NCI-H1694 treated with DMSO at 0.1 percent for 48 hours (cell line): ENCODE measurements around the gene ABHD8.
A peak's percentile ranks its signal among the peaks of the same experiment; 100 is the strongest.
"Not testable (repeated sequence)": the region's sequence is repeated elsewhere in the genome, so short reads cannot be mapped to it uniquely, and the experiment has no call there.

Source experiments
- DNase-seq: peaks from one replicate; lab custom pipeline; 2025; lab: John Stamatoyannopoulos, UW

ABHD8 gene

DNA sequence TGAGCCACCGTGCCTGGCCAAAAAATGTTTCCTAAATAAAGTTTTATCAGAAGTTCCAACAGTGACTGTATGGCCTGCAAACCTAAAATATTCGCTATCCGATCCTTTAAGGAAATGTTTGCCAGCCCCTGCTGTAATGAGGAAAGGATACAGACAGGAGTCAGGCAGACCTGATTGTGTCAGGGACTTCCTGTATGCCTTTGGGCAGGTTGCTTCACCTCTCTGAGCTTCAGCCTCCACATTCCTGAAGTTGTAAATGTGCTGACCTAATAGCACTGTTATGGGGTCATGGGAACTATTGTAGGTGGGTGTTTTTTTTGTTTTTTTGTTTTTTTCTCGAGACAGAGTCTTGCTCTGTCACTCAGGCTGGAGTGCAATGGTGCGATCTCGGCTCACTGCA is 6.2 kb downstream of the ABHD8 start:
- DNase-seq = no peak

DNA sequence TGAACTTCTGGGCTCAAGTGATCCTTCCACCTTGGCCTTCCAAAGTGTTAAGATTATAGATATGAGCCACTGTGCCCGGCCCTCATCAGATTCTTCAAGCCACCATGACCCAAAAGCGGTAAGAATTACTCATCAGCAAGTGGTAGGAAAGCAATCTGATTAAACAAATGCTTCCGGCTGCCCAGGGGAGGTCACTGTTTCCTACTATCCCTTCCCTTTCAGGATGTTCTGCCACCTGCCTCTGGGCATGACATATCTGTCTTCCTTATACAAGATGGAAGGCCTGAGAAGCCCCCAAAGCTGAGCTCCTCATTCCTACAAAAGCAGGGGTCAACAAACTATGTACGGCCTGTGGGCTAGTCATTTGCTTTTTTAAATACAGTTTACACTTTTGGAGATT is 7.0 kb downstream of the ABHD8 start:
- DNase-seq = no peak

DNA sequence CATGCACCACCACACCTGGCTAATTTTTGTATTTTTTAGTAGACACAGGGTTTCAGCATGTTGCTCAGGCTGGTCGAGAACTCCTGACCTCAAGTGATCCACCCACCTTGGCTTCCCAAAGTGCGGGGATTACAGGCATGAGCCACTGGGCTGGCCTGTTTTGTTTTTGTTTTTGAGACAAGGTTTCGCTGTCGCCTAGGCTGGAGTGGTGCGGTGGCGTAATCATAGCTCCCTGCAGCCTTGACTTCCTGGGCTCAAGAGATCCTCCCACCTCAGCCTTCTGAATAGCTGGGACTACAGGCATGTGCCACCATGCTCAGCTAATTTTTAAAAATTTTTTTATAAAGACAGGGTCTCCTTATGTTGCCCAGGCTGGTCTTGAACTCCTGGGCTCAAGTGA is 7.7 kb downstream of the ABHD8 start:
- not testable (repeated sequence) for DNase-seq

DNA sequence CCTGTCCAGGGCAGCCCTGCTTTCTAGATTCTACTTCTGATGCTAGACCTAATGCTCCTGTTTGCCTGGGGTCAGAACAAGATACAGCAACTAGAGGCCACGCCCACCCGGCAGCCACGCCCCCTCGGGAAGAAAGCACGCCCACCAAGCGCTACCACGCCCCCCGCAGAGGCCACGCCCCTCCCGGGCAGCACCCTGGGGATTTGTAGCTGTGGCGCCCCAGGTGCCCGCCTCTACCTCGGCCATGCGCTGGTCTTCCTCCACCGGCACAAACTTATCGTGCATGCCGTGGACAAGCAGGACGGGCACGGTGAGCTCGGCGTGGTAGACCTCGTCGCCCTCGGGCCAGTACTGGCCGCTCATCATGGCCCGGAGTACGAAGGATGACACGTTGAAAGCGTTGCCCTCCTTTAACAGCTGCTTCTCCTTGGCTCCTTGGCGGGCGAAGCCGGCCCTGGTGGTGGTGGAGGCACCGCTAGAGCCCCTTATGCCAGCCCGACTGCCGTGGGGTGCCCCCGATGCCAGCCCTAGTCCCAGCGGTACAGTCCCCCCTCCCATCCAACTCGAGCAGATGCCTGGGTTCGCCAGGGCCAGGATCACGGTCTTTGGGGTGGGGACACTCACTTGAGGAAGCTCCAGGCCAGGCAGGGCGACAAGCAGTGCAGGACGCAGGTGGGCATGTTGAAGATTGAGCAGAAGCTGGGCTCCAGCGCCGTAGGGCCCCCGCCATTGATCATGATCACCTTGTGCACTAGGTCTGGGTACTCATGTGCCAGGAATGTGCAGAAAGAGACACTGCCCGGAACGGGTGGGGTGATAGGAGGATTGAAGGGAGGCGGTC is 9.0 kb downstream of the ABHD8 start:
- DNase-seq = no peak

DNA sequence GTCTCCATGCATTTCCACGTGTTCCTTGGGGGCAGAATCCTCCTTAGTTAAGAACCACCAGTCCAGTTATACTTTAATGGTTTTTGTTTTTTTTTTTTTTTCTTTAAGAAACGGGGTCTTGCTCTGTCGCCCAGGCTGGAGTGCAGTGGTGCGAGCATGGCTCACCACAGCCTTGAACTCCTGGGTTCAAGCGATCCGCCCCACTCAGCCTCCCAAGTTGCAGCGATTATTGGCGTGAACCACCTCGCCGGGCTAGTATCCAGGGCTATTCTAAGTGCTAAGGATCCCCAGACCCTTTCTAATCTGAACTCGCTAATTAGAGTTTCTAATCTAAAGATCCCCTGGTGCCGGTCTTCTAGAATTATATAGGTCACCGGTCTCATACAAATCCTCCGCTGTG is 9.6 kb downstream of the ABHD8 start:
- DNase-seq = no peak

DNA sequence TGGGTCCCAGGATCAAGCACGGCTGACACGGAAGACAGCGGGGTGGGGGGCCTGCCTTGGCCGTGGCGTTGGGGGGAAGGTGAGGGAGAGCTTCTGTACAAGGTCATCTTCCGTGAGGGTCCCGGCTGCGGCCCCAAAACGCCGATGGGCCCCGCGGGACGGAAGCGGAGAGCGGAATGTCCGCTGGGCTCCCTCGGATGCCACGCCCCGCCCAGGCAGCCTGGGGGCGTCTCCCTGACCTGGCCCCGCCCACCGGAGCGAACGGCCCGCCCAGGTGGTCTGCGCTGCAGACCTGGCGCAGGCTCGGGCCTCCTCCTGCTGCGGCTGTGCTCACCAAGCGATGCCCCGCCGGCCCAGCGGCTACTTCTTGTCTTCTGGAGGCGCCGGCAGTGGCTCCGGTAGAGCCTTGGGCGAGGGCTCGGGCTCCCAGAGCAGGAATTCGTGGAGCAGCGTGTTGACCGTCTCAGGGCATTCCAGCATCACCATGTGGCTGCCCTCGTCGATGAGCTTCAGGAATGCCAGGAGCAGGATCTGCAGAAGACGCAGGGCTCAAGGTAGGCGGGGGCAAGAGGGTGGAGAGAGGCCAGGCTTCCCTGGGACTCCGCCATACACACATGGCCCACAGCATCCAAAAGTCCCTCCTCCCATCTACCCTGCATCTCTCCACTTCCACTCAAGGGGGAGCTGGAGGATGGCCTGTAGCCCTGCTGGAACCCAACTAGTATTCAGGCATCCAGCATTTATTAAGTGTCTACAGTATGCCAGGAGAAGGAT is 10.7 kb downstream of the ABHD8 start:
- peak; percentile 84 for DNase-seq

DNA sequence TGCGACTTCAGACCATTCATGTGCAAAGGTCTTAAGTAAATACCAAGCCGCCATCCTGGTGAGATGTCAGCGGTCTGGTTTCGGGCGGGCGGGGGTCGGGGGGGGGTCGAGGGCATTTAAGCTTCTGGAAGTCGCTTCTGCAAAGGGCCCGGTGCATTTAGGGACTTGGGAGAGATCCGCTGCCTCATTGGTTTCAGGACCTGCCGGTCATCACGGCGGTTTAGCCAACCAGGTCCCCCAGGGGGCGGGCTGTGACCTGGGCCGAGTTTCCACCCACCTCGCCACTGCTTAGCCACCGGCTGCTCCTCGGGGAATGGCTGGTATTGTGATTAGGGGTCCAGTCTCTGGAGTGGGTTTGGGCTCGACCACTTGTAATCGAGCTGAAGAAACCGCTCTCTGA is 13.7 kb downstream of the ABHD8 start:
- DNase-seq = no peak

DNA sequence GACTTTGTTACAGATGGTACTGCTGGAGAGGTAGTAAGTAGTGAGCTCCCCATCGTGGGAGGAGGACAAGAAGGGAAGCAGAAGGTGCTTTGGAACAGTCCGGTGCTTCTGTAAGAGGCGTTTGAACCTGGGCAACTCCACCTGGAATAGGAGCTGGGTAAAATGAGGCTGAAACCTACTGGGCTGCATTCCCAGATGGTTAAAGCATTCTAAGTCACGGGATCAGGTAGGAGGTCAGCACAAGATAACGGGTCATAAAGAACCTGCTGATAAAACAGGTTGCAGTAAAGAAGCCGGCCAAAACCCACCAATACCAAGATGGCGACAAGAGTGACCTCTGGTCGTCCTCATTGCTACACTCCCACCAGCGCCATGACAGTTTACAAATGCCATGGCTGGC is 16.5 kb downstream of the ABHD8 start:
- DNase-seq = no peak

DNA sequence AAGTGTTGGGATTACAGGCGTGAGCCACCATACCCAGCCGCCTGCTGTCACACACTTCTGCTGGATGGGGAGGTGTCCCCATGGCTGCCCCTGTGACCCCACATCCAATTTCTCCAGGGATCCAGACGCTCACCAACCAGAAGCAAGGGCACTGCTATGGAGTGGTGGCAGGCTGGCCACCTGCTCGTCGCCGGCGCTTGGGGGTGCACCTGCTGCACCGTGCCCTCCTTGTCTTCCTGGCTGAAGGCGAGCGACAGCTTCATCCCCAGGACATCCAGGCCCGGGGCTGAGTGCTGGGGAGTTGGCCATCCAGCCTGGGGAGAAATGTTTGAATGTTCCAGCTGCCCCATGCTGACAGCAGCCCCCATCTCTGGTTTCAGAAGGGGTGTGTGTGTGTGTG is 17.0 kb downstream of the ABHD8 start:
- DNase-seq = no peak

DNA sequence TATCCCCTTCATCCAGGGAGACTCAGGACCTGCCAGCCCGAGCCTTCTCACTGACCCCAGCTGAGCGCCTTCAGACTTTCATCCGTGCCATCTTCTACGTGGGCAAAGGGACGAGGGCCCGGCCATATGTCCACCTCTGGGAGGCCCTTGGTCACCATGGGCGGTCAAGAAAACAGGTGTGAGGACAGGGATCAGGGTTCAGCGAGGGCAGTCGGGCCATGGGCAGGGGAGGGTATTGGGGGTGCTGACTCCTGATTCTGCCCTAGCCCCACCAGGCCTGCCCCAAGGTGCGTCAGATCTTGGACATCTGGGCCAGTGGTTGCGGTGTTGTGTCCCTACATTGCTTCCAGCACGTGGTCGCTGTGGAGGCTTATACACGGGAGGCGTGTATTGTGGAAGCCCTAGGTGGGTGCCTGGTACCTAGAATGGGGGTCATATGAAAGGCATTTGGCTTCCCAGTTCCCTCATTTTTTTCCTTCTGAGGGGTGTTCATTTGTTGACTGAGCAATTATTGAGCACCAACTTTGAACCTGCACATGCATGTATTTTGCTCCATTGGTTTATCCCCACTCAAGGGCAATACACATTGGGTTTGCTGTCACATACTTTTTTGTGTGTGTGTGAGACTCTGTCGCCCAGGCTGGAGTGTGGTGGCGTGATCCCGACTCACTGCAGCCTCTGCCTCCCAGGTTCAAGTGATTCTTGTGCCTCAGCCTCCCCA is 17.6 kb downstream of the ABHD8 start:
- no peak for DNase-seq

DNA sequence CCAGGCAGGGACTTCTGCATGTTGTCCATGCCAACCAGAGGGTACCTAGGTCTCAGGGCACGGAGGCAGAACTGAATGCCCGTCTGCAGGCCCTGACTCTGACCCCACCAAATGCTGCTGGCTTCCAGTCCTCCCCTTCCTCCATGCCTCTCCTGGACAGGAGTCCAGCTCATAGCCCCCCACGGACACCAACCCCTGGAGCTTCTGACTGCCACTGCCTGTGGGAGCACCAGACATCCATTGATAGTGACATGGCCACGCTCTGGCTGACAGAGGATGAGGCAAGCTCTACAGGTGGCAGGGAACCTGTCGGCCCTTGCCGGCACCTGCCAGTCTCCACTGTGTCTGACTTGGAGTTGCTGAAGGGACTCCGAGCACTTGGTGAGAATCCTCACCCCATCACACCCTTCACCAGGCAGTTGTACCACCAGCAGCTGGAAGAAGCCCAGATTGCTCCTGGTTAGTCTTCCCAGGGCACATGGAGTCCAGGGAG is 19.7 kb downstream of the ABHD8 start:
- DNase-seq = no peak

DNA sequence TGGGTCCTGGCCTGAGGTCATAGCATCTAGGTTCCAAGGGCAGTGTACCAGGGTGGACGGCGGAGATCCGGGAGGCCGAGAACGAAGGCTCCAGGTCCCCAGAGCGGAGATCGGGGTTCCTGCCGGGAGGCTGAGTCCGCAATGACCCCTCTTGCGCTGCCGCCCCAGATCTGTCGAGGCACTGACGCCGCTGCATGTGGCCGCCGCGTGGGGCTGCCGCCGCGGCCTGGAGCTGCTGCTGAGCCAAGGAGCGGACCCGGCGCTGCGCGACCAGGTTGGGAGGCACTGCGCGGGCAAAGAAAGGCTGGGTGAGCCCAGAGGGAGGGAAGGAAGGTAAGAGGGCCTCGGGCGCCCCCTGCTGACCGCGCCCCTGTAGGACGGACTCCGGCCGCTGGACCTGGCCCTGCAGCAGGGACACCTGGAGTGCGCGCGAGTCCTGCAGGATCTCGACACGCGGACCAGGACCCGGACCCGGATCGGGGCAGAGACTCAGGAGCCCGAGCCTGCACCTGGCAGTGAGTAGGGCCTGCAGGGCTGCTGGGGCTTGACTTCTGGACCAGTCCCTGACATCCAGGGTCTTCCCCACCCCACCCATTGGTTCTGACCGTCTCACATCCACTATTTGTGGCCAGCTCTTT is 20.6 kb downstream of the ABHD8 start:
- DNase-seq = peak; percentile 45

DNA sequence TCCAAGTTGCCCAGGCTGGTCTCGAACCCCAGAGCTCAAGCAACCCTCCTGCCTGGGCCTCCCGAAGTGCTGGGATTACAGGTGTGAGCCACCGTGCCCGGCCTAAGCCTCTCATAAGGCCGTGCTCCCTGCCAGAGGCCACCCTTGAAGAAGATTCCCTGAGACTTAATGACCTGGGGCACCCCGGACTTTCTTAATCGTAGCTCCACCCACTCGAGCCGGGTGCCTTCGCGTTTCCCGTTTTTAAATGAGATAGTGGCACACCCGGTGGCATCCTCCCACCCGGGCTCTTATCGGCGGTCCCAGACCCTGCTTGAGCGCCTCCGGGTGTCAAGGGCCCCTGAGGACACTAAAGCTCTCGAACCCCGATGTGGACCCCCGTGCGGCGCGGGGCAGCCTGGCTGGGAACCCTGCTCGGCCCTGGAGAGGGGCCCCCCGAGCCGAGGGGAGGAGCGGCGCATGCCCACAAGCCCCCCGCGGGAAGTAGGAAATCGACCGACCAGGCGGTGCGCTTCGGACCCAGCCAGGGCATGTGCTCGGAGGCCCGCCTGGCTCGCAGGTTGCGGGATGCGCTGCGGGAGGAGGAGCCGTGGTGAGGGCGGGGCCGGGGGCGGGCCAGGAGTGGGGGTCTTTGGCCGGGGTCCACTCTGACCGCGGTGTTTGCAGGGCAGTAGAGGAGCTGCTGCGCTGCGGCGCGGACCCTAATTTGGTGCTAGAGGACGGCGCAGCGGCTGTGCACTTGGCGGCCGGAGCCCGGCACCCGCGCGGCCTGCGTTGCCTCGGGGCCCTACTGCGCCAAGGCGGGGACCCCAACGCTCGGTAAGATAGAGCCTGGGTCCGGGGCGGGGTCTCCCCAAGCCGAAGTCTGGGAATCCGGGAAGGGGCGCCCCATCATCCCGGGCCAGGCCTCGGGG is 21.6 kb downstream of the ABHD8 start, which contains the start of gene ANKLE1:
Gene ANKLE1 (plus strand): TSS at position 511 of the 914 bp plus-strand sequence. CDS start 20 bp downstream, at position 531.
- DNase-seq = no peak

DNA sequence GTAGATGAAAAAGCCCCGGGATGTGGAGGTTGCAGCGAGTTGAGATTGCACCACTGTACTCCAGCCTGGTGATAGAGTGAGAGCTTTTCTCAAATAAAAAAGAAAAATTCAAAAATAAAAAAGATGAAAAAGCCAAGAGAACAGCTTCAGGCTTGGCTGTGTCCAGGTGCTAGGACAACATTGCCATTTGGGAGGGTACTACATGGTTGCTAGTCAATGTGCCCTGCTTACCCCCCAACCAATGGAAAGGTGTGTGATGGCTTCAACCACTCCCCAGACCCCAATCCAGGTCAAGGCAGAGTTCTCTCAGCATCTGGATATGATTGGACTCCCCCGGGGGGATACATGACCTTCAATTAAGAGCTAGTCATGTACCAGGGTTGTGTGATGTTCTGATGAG is 23.8 kb downstream of the ABHD8 start:
- no peak for DNase-seq

DNA sequence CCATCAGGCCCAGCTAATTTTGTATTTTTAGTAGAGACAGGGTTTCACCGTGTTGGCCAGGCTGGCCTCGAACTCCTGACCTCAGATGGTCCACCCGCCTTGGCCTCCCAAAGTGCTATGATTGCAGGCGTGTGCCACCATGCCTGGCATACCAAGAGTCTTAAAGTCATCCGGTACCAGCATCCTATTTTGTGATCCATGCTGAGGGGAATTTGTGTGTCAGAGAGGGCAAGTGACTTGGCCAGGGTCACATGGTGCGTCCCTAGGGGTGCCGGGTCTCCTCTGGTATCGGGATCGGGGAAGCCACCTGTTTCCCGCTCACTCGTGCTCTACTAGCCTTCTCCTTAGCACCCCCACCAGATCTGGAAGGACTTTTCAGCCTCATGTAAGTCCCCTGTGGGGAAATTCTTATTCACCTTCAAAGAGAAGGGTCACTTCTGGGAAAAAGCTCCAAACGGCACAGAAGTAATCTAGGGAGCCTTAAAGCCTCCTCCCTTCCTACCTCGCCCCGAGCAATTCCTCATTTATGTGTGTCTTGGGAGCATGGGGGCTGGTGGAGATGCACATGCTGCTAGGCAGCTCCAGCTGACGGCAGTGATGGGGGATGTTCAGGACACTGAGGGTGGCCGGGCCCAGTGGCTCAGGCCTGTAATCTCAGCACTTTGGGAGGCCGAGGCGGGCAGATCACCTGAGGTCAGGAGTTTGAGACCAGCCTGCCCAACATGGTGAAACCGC is 27.6 kb downstream of the ABHD8 start:
- DNase-seq = no peak

DNA sequence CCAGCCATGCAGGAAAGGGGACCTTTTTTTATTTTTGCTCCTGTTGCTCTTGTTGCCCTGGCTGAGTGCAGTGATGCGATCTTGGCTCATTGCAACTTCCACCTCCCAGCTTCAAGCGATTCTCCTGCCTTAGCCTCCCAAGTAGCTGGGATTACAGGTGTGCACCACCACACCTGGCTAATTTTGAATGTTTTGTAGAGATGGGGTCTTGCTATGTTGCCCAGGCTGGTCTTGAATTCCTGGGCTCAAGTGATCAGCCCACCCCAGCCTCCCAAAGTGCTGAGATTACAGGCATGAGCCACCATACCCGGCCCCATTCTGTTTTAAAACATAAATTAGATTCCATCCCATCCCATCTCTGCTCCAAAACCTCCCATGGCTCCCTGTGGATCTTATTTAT is 28.3 kb downstream of the ABHD8 start:
- DNase-seq = not testable (repeated sequence)

DNA sequence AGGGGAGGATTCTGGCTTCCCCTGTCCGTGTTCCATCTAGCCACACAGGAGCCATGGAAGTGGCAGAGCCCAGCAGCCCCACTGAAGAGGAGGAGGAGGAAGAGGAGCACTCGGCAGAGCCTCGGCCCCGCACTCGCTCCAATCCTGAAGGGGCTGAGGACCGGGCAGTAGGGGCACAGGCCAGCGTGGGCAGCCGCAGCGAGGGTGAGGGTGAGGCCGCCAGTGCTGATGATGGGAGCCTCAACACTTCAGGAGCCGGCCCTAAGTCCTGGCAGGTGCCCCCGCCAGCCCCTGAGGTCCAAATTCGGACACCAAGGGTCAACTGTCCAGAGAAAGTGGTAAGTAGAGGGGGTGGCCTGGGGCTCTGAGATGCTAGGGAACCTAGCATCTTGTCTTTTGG is 34.5 kb downstream of the ABHD8 start:
- DNase-seq = no peak

DNA sequence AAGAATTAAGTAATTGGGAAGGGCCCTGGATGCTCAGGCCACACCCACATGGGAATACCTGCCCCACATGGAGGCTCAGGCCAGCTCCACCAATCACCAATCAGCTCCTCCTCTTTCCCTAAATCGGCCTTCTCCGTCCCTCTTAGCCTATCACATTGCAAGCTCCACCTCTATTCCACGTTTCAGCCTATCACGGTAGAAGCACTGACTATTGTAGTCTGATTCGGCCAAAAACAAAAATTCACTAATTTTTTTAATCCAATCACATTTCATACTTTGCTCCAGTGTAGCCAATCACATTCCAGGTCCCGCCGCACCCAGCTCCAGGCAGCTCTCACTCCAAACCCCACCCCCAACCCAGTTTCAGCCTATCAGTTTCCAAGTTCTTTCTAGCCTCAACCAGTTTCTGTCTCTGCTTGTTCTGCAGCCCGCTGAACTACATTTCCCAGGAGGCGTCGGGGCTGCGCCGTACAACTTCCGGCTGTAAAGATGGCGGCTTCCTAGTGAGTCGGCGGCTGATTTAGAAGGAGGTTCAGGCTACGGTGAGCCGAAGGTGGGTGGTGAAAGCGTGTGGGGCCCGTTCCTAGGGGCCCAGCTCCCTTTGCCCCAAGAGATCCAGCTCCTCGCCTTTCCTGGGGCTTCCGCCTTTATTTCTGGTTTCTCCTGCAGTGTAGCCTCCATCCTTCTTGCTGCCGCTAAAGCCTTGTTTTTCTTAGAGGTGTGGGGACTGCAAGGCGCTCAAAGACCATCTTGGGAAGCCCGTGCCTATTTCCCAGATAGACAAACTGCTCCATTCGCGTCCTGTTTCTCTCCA is 36.0 kb downstream of the ABHD8 start, which contains the start of gene BABAM1:
Gene BABAM1 (plus strand): TSS at position 469 of the 814 bp plus-strand sequence. CDS start 1,364 bp downstream, outside the sequence.
- DNase-seq = peak; percentile 98

DNA sequence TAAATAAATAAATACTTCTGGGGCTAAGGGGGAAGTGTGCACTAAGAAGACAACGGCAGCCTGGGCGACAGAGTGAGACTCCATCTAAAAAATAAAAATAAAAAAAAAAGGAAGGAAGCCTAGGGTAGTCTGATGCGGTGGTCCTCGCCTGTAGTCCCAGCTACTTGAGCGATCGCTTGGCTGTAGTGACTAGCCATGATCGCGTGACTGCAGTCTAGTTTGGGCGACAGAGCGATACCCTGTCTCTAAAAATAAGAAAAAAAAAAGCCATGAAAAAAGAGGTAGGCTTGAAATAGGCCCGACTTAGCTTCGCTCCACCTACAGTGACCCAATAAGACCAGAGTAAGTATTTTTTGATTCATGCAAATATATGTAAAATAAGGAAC is 36.6 kb downstream of the ABHD8 start:
- DNase-seq = no peak
